Endothelial cell of umbilical vein (primary cell): ENCODE results near the gene DCHS2. TPM values are rescaled to one million over a fixed set of nuclear protein-coding genes. Genes with fewer than 3 reads are reported as not detected.

Source experiments
- BruUV-seq: library from RNA; stranded (reverse); fragments of 400-500 nt; replicated peaks from 2 replicates; lab custom pipeline; 2021; lab: Mats Ljungman, UMichigan
- CTCF ChIA-PET: fragments of 300-600, 350-600 bp; sonication (Branson Sonifier 250); formaldehyde crosslinking; loops from one replicate; lab custom pipeline; 2021; ENCODE audit warnings: antibody characterized with exemption, inconsistent platforms; lab: Charles Lee
- POLR2A ChIA-PET: fragments of 300-600, 350-600 bp; sonication (Branson Sonifier 250); formaldehyde crosslinking; loops from one replicate; lab custom pipeline; 2021; ENCODE audit warnings: antibody characterized with exemption, inconsistent platforms; lab: Charles Lee
- DNase-seq: peaks from one replicate; pipeline ENCODE4 v3.0.0-alpha.2; 2011; ENCODE audit warnings: low read depth, low spot score
- FAIRE-seq: peaks from 2 replicates; lab custom pipeline; 2011; peaks lifted over from hg19 to GRCh38; lab: Jason Lieb, UNC
- H2AFZ ChIP-seq: 2 replicates; pipeline ENCODE4 v1.6.0; 2012; ENCODE audit warnings: low read depth, low read length, control low read depth, inconsistent platforms
- H3K27ac ChIP-seq: 2 replicates; pipeline ENCODE4 v1.5.1; 2011; ENCODE audit warnings: low read depth, mild to moderate bottlenecking, control low read depth, low read length, moderate library complexity; ENCODE audit not compliant: insufficient read depth
- H3K27me3 ChIP-seq, 2 experiments: 2 replicates each; pipeline versions ENCODE4 v1.6.0 to v1.6.1; 2011; ENCODE audit warnings: low read length in 2 of 2, mixed read lengths in 1 of 2; ENCODE audit not compliant: control insufficient read depth in 2 of 2, insufficient read depth in 2 of 2
- H3K36me3 ChIP-seq, 2 experiments: 2 replicates in 1 of 2; 3 replicates in 1 of 2; pipeline ENCODE4 v1.5.1; 2011; ENCODE audit warnings: low read length in 2 of 2, mild to moderate bottlenecking in 1 of 2, moderate library complexity in 1 of 2; ENCODE audit not compliant: control insufficient read depth in 2 of 2, insufficient read depth in 2 of 2; ENCODE audit errors: extremely low read depth in 1 of 2
- H3K4me1 ChIP-seq: 3 replicates; pipeline ENCODE4 v1.5.1; 2011; ENCODE audit warnings: mild to moderate bottlenecking, low read length; ENCODE audit not compliant: control insufficient read depth, insufficient read depth; ENCODE audit errors: extremely low read depth
- H3K4me2 ChIP-seq: 2 replicates; pipeline ENCODE4 v1.6.1; 2011; ENCODE audit warnings: low read length, control low read depth, mixed read lengths; ENCODE audit not compliant: insufficient read depth
- H3K4me3 ChIP-seq, 3 experiments: fragments of 200-600 bp in 1 of 3; sonication (generic), shearing (Covaris generic) in 1 of 3; replicated peaks in 1 of 3; 2 replicates each; pipeline ENCODE4 v1.5.1; 2011 to 2016; ENCODE audit warnings: control low read depth in 3 of 3, low read length in 3 of 3, mild to moderate bottlenecking in 2 of 3, inconsistent platforms in 1 of 3, low read depth in 1 of 3, moderate library complexity in 1 of 3; ENCODE audit not compliant: insufficient read depth in 1 of 3
- H3K79me2 ChIP-seq: 2 replicates; pipeline ENCODE4 v1.6.0; 2012; ENCODE audit warnings: low read length, inconsistent platforms; ENCODE audit not compliant: control insufficient read depth, insufficient read depth
- H3K9ac ChIP-seq: replicated peaks from 2 replicates; pipeline ENCODE3; 2011; ENCODE audit warnings: low read length, control low read depth; ENCODE audit not compliant: insufficient read depth; ENCODE audit errors: extremely low read depth
- H3K9me1 ChIP-seq: replicated peaks from 3 replicates; pipeline ENCODE4 v1.6.0; 2011; ENCODE audit warnings: mild to moderate bottlenecking, low read length; ENCODE audit not compliant: control insufficient read depth, insufficient read depth; ENCODE audit errors: extremely low read depth
- H3K9me3 ChIP-seq: replicated peaks from 2 replicates; pipeline ENCODE4 v1.5.1; 2012; ENCODE audit warnings: low read length, inconsistent platforms; ENCODE audit not compliant: control insufficient read depth, insufficient read depth
- H4K20me1 ChIP-seq: replicated peaks from 2 replicates; pipeline ENCODE3; 2011; ENCODE audit warnings: mild to moderate bottlenecking, low read length; ENCODE audit not compliant: control insufficient read depth, insufficient read depth; ENCODE audit errors: extremely low read depth
- EZH2 ChIP-seq: IDR thresholded peaks from 2 replicates; pipeline ENCODE4 v1.6.1; 2012; ENCODE audit warnings: borderline replicate concordance, low read depth, mild to moderate bottlenecking, moderate library complexity, low read length, inconsistent platforms; ENCODE audit not compliant: severe bottlenecking
- FOS ChIP-seq: IDR thresholded peaks from 2 replicates; pipeline ENCODE4 v1.6.1; 2011; ENCODE audit warnings: mild to moderate bottlenecking, low read length, moderate library complexity, borderline replicate concordance; ENCODE audit not compliant: insufficient read depth
- GATA2 ChIP-seq: IDR thresholded peaks from 2 replicates; pipeline ENCODE4 v1.7.0; 2011; ENCODE audit warnings: low read depth, mild to moderate bottlenecking, moderate library complexity, mixed read lengths, low read length; ENCODE audit not compliant: insufficient read length, insufficient read depth
- JUN ChIP-seq: IDR thresholded peaks from 2 replicates; pipeline ENCODE4 v1.6.1; 2011; ENCODE audit warnings: borderline replicate concordance, low read depth; ENCODE audit not compliant: insufficient read length, insufficient read depth
- MYC ChIP-seq: IDR thresholded peaks from one replicate; pipeline ENCODE4 v1.6.1; 2011; ENCODE audit warnings: mild to moderate bottlenecking, low read depth, low read length
- POLR2A ChIP-seq: IDR thresholded peaks from 2 replicates; pipeline ENCODE4 v1.6.1; 2012; ENCODE audit warnings: low read depth, mild to moderate bottlenecking, control low read depth, low read length
- POLR2AphosphoS5 ChIP-seq: IDR thresholded peaks from 2 replicates; pipeline ENCODE4 v1.6.1; 2012; ENCODE audit warnings: low read depth, mild to moderate bottlenecking, control low read depth, low read length, moderate library complexity; ENCODE audit not compliant: insufficient read depth
- dilution Hi-C: fragments of 300-500 bp; cut with MboI; formaldehyde crosslinking; loops from one replicate; pipeline ENCODE4 v1.15.0; 2019; ENCODE audit warnings: low sequenced_read_pairs; ENCODE audit not compliant: extremely low pct_ligation_motif_present
- intact Hi-C: fragments of 100-400 bp; cut with micrococcal nuclease; formaldehyde crosslinking; loops from one replicate; pipeline ENCODE4 v1.10.0; 2022
- polyA plus RNA-seq, 4 experiments: library from polyadenylated mRNA; depleted of rRNA in 3 of 4; stranded (reverse) in 3 of 4; unstranded in 1 of 4; fragments of >200 nt; gene quantifications; 2 replicates each; pipeline versions ENCODE4 v1.2.1 to v1.2.3, GENCODE V29; 2011 to 2012; ENCODE audit warnings: missing spikeins in 1 of 4
- total RNA-seq: library from RNA; stranded (reverse); gene quantifications from 2 replicates; pipeline ENCODE4 v1.2.3, GENCODE V29; 2021
- TF ChIP-seq, protein P1 (sequence below), 2 donors: IDR thresholded peaks; 1 replicate in 1 of 2; 2 replicates in 1 of 2; pipeline ENCODE4 v1.5.1; 2011; ENCODE audit warnings: low read length in 2 of 2, mild to moderate bottlenecking in 2 of 2, moderate library complexity in 2 of 2, control low read depth in 1 of 2, inconsistent platforms in 1 of 2, low read depth in 1 of 2; ENCODE audit not compliant: insufficient read depth in 1 of 2; ENCODE audit errors: extremely low read depth in 1 of 2
- TF ChIP-seq, protein P2 (sequence below): IDR thresholded peaks from 2 replicates; pipeline ENCODE4 v1.6.1; 2011; ENCODE audit not compliant: insufficient read depth, insufficient read length

DCHS2 gene
- total and polyA plus RNA-seq, 2 donors (not counting 3 experiments of a cell fraction or from before 2014, with no cell fraction given): not detected

GRCh38 chr4:154345359-154345758, 146.2 kb downstream of the DCHS2 start:
- H3K9me1 ChIP-seq: no peaks in the 10 kb centered on the region
- FAIRE-seq: no peak
- no peaks in the 10 kb centered on the region for H3K9me3 ChIP-seq
- H2AFZ ChIP-seq: no peak overlapping the region
- dilution Hi-C loops: no loop called here
- POLR2A ChIA-PET: no interaction called here
- no peak overlapping the region for H3K4me2 ChIP-seq
- no peak overlapping the region for H3K4me3 ChIP-seq
- no peaks in the 10 kb centered on the region for H4K20me1 ChIP-seq
- no peak overlapping the region for H3K9ac ChIP-seq
- no peak overlapping the region for H3K27ac ChIP-seq
- H3K36me3 ChIP-seq: no peaks in the 10 kb centered on the region
- no TSS peak for BruUV-seq
- no peak for DNase-seq
- H3K27me3 ChIP-seq: no peaks in the 10 kb centered on the region
- TF ChIP-seq, protein P1, sequence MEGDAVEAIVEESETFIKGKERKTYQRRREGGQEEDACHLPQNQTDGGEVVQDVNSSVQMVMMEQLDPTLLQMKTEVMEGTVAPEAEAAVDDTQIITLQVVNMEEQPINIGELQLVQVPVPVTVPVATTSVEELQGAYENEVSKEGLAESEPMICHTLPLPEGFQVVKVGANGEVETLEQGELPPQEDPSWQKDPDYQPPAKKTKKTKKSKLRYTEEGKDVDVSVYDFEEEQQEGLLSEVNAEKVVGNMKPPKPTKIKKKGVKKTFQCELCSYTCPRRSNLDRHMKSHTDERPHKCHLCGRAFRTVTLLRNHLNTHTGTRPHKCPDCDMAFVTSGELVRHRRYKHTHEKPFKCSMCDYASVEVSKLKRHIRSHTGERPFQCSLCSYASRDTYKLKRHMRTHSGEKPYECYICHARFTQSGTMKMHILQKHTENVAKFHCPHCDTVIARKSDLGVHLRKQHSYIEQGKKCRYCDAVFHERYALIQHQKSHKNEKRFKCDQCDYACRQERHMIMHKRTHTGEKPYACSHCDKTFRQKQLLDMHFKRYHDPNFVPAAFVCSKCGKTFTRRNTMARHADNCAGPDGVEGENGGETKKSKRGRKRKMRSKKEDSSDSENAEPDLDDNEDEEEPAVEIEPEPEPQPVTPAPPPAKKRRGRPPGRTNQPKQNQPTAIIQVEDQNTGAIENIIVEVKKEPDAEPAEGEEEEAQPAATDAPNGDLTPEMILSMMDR (IDR thresholded peaks at IDR 0.05; ENCODE audit: extremely low read depth in 1 of 2, insufficient read depth in 1 of 2, low read depth in 1 of 2, low read length in 2 of 2): no peak
- TF ChIP-seq POLR2A (no peak), MYC (no peak), GATA2 (no peak), FOS (no peak), POLR2AphosphoS5 (no peak), EZH2 (no peak), JUN (no peak)
- TF ChIP-seq, protein P2, sequence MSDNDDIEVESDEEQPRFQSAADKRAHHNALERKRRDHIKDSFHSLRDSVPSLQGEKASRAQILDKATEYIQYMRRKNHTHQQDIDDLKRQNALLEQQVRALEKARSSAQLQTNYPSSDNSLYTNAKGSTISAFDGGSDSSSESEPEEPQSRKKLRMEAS: no peak
- no peaks in the 10 kb centered on the region for H3K79me2 ChIP-seq
- intact Hi-C loops: no loop called here
- CTCF ChIA-PET: no interaction called here
- H3K4me1 ChIP-seq: no peaks in the 10 kb centered on the region
